Glutamatergic neuron (in vitro differentiated cells): ENCODE measurements around the gene ZNF618. TPM values are rescaled to one million over a fixed set of nuclear protein-coding genes. Genes with fewer than 3 reads are reported as not detected.

Source experiments
- DNase-seq: peaks from one replicate; pipeline ENCODE4 v3.0.0; 2022
- H3K27ac Mint-ChIP-seq: one replicate; pipeline ENCODE4 v1.8.0; 2020; ENCODE audit warnings: mild to moderate bottlenecking, mixed read lengths, inconsistent platforms; ENCODE audit not compliant: unreplicated experiment
- H3K27me3 Mint-ChIP-seq: one replicate; pipeline ENCODE4 v1.8.0; 2020; ENCODE audit warnings: mild to moderate bottlenecking, moderate library complexity, mixed read lengths, inconsistent platforms; ENCODE audit not compliant: unreplicated experiment
- H3K36me3 Mint-ChIP-seq: one replicate; pipeline ENCODE4 v1.8.0; 2020; ENCODE audit warnings: mild to moderate bottlenecking, mixed read lengths, inconsistent platforms; ENCODE audit not compliant: unreplicated experiment
- H3K4me1 Mint-ChIP-seq: one replicate; pipeline ENCODE4 v1.8.0; 2020; ENCODE audit warnings: mild to moderate bottlenecking, low read depth, mixed read lengths, inconsistent platforms; ENCODE audit not compliant: unreplicated experiment
- H3K4me3 Mint-ChIP-seq: one replicate; pipeline ENCODE4 v1.8.0; 2020; ENCODE audit warnings: mild to moderate bottlenecking, mixed read lengths, inconsistent platforms; ENCODE audit not compliant: unreplicated experiment
- H3K9me3 Mint-ChIP-seq: one replicate; pipeline ENCODE4 v1.8.0; 2020; ENCODE audit warnings: mild to moderate bottlenecking, moderate library complexity, mixed read lengths, inconsistent platforms; ENCODE audit not compliant: unreplicated experiment
- total RNA-seq: library from RNA; stranded (reverse); fragmentation: NEBNext Ultra II Directional; extraction: Animal tissue kit (Norgen Biotek cat#: 25700); gene quantifications from one replicate; pipeline ENCODE4 v1.2.1, GENCODE V29; 2021; ENCODE audit not compliant: unreplicated experiment
- TF ChIP-seq, protein P1 (sequence below): fragments of 200-600 bp; sonication (generic); IDR thresholded peaks from one replicate; pipeline ENCODE4 v1.5.0; 2021; ENCODE audit not compliant: partially characterized antibody, unreplicated experiment

Gene ZNF618
- total RNA-seq, 1 donor from 2014 or later: 114 TPM

DNA sequence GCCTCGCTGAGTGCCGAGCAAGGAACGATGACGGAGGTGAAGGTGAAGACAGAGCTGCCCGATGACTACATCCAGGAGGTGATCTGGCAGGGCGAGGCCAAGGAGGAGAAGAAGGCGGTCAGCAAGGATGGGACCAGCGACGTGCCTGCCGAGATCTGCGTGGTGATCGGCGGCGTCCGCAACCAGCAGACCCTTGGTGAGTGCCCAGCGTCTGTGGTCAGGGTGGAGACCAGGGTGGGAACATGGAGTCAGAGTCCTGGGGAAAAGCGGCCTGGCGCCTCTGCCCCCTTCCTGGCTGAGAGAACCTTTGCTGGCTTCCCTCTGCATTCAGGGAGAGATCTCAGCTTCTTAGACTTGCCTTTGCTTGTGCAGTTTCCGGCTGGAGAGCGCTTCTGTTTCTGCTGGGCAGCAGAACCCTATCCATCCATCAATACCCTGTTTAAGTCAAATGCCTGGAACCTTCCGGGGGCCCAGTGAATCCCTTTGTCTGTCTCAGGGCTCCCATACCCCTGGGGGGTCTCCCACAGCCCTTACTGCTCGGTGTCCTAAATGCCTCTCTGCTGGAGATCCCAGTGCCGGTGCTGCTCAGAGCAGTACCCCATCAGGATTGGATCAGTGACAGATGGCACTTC, 112.4 kb downstream of the ZNF618 start:
- TF ChIP-seq, protein P1, sequence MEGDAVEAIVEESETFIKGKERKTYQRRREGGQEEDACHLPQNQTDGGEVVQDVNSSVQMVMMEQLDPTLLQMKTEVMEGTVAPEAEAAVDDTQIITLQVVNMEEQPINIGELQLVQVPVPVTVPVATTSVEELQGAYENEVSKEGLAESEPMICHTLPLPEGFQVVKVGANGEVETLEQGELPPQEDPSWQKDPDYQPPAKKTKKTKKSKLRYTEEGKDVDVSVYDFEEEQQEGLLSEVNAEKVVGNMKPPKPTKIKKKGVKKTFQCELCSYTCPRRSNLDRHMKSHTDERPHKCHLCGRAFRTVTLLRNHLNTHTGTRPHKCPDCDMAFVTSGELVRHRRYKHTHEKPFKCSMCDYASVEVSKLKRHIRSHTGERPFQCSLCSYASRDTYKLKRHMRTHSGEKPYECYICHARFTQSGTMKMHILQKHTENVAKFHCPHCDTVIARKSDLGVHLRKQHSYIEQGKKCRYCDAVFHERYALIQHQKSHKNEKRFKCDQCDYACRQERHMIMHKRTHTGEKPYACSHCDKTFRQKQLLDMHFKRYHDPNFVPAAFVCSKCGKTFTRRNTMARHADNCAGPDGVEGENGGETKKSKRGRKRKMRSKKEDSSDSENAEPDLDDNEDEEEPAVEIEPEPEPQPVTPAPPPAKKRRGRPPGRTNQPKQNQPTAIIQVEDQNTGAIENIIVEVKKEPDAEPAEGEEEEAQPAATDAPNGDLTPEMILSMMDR: no peak
- Mint-ChIP-seq H3K9me3 (peaks cover 9% of the 10 kb centered on the region), H3K4me3 (no peak overlapping the region), H3K4me1 (peaks cover 31% of the 10 kb centered on the region), H3K27ac (peak overlapping the region; percentile 30), H3K36me3 (peaks cover 14% of the 10 kb centered on the region), H3K27me3 (peaks cover 5% of the 10 kb centered on the region)
- DNase-seq: no peak

DNA sequence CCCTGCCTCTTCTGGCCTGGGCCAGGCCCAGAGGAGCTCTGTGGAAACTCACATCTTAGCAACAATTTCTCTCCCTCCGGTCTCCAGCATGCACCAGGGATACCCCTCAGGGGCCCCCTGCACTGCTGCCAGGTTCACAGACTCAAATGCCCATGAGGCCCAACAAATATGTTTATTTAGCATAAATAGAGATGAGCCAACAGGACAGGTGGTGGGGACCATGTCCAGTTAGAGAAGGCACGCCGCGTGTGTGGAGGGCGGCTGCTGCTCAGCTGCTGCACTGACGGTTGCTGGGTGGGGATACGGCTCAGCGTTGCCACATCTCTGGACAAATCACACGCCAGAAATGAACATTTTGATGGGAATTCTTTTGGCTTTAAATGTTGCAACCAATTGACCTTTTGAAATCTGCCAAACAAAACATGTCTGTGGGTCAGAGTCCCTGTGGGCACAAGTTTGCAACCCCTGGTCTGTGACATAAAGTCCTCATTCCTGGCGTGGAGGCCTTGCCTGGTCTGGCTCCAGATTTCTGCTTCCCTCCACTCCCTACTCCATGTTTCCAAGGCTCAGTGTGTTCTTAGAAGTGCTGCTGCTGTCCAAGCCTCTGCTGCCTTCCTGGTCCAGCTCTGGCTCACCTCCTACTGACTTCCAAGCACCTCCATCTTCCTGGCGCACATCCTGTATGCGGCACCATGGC, 113.1 kb downstream of the ZNF618 start:
- Mint-ChIP-seq H3K4me1 (peaks cover 31% of the 10 kb centered on the region), H3K27me3 (peaks cover 5% of the 10 kb centered on the region), H3K36me3 (peaks cover 14% of the 10 kb centered on the region), H3K27ac (peak overlapping the region; percentile 30), H3K4me3 (no peak overlapping the region), H3K9me3 (peaks cover 10% of the 10 kb centered on the region)
- no peak for DNase-seq
- TF ChIP-seq, protein P1: no peak

DNA sequence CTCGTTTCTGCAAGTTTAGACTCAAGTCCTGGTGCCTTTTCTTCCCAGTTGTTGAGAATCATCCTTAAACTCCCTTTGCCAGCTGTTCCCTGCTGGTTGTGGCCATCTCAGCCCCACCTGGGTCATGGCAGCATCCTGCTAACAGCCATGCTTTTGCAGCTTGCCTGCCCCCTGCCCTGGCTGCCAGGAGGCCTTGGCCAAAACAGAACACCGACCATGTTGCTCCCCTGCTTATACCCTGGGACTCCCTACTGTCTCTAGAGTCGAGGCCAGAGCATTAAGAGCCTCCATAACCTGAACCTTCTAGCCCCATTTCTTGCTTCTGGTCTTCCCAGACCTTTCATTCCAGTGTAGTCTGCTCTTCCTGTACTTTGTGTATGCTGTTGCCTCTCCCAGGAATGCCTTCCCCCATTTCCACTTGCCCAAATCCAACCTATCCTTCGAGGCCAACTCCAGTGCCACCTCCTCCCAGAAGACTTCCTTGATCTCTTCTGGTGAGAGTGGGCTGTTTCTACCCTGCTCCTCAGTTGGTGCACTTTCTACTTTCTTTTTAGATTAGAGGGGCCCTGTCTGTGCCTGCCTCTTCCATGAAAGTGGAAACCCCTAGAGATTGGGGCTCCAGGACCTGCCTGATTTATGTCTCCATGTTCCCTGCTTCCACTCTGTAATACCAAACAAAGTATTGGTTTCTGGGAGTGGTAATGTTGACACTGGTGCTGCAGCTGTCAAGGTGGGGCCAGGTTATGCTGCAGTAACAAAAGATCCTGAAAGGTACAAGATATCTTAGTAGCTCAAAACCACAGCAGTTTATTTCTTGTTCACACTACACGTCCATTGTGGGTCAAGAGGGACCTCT, 113.8 kb downstream of the ZNF618 start:
- H3K4me3 Mint-ChIP-seq: no peak overlapping the region
- peaks cover 12% of the 10 kb centered on the region for H3K36me3 Mint-ChIP-seq
- peaks cover 31% of the 10 kb centered on the region for H3K4me1 Mint-ChIP-seq

DNA sequence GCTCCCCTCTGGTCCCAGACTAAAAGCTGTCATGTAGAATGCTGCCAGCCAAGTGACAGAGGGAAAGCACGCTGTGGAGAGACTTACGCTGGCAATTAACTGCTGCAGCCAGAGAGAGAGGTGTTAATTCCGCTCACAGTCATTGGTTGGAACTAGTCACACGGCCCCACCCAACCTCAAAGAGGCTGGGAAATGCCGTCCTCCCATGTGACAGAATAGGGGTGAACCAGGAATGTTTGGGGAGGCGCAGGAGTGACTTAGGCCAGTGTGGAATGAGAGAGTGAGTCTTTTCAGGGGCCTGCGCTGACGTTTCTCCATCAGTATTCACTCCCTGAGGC, 114.4 kb downstream of the ZNF618 start:
- Mint-ChIP-seq H3K36me3 (peaks cover 9% of the 10 kb centered on the region), H3K27me3 (peaks cover 5% of the 10 kb centered on the region), H3K4me3 (no peak overlapping the region), H3K27ac (no peak overlapping the region), H3K9me3 (peaks cover 10% of the 10 kb centered on the region), H3K4me1 (peaks cover 33% of the 10 kb centered on the region)
- no peak for DNase-seq
- TF ChIP-seq, protein P1: no peak

More for the DNA sequence above, 113.8 kb downstream of the ZNF618 start:
- DNase-seq: no peak
- H3K27me3 Mint-ChIP-seq: peaks cover 3% of the 10 kb centered on the region
- TF ChIP-seq, protein P1: no peak
- H3K9me3 Mint-ChIP-seq: peaks cover 10% of the 10 kb centered on the region
- H3K27ac Mint-ChIP-seq: peak overlapping the region; percentile 30
